KOPT-K1 (cell line): ENCODE measurements around the gene ZNF385D.

Source experiments
- H3K27ac ChIP-seq: fragments of 200-600 bp; sonication (generic); 2 replicates; pipeline ENCODE4 v1.5.1; 2016; ENCODE audit warnings: antibody characterized with exemption, mild to moderate bottlenecking, low read depth, low read length; ENCODE audit not compliant: poor library complexity, severe bottlenecking
- H3K36me3 ChIP-seq: fragments of 200-600 bp; sonication (generic); 2 replicates; pipeline ENCODE4 v1.5.1; 2017; ENCODE audit warnings: antibody characterized with exemption, mild to moderate bottlenecking, low read length, moderate library complexity; ENCODE audit not compliant: insufficient read depth
- H3K9me3 ChIP-seq: fragments of 200-600 bp; sonication (generic); 2 replicates; pipeline ENCODE4 v1.5.1; 2017; ENCODE audit warnings: antibody characterized with exemption, low read length, mild to moderate bottlenecking; ENCODE audit not compliant: insufficient read depth, poor library complexity, severe bottlenecking

Gene ZNF385D

DNA sequence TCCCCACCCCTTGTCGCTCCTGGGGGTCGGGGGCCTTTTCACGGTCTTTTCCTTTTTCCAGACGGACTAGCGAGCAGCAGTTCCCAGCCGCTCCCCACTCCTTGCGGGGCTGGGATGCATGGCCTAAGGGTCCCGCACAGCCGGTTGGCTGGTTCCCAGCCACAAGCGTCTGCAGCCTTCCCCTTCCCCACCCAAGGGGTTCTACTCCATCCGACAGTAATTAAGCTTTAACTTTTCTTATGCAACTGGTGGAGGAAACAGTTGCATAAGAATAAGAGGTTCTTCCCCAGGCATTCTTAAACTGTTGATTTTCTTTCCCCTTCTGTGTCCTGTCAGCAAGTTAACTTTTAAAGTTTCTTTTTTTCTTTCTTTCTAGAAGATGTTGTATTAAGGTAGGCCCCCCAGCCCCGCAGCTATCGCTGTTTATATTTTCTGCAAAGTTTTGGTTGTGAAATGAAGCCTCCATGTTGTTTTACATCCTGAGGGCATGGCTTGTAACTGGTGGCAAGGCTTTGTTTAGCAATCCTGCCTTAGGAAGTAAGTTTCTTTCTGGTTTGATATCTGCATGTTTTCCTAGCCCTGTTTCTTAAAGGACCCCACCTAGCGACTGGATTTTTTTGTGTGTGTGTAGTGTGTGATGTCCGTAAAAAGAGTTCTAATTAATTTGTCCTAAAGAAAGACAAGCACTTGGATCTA is 207.5 kb downstream of the ZNF385D start:
- no peaks in the 10 kb centered on the region for H3K36me3 ChIP-seq
- H3K9me3 ChIP-seq = no peaks in the 10 kb centered on the region
- H3K27ac ChIP-seq = no peak overlapping the region

- Histone ChIP-seq H3K27ac (no peak overlapping the region), H3K9me3 (no peaks in the 10 kb centered on the region), H3K36me3 (no peaks in the 10 kb centered on the region)
Observed at GRCh38 chr3:21542656-21543379, 208.2 kb downstream of the ZNF385D start.

DNA sequence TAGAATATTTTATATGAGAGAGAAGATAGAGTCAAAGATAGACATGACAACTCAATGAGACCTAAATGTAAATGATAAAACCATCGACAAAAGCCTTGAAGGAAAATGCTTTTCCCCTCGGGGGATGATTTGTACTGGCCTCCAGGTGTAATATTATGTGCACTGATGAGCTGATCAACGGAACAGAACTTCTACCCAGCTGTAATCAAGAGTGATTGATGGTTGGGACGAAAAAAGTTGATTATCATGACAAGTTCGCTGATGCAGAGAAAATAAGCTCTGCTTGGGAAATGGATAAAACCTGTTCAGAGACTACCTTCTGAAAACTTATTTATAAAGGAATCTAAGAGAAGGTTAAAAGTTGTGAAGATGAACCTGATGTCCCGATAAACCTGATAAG is 210.7 kb downstream of the ZNF385D start:
- no peaks in the 10 kb centered on the region for H3K9me3 ChIP-seq
- no peak overlapping the region for H3K27ac ChIP-seq

GRCh38 chr3:21534462-21534861 is 216.5 kb downstream of the ZNF385D start:
- H3K27ac ChIP-seq = no peak overlapping the region
- no peaks in the 10 kb centered on the region for H3K9me3 ChIP-seq
- no peaks in the 10 kb centered on the region for H3K36me3 ChIP-seq

More for the DNA sequence above, 210.7 kb downstream of the ZNF385D start:
- no peaks in the 10 kb centered on the region for H3K36me3 ChIP-seq

DNA sequence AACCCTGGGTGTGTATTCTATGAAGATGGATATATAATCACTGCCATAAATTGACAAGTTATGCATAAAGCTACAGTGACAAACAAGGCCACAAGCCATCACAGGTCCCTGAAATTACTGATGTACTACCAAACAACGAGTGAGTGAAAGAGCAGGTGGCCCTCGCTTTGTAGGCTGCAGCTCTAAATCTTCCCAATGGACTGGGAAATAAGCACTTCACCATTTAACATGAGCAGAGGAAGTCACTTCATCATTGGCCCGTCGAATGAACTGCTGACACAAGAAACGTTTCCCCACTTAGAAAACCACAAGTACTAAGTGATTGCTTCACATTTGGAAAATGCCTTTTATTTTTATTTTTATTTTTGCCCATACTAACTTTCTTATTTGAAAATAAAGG is 218.0 kb downstream of the ZNF385D start:
- no peak overlapping the region for H3K27ac ChIP-seq
- H3K9me3 ChIP-seq = no peaks in the 10 kb centered on the region
- H3K36me3 ChIP-seq = no peaks in the 10 kb centered on the region

DNA sequence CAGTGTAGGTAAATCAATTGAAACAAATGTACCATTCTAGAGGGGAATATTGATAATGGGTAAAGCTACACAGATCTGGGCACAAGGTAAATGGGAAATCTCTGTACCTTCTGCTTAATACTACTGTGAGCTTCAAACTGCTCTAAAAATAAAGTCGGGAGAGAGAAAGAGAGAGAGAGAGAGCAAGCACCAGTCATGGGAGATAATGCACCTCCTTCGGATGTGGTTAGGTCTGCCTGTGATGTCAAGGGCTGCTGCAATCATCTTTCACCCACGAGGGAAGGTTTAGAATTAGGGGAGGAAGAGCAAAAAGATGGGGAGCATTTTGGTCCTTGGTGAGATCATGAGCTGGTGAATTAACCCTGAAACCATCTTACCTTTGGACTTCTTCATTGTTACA is 219.1 kb downstream of the ZNF385D start:
- H3K27ac ChIP-seq = no peak overlapping the region
- H3K9me3 ChIP-seq = no peaks in the 10 kb centered on the region
- no peaks in the 10 kb centered on the region for H3K36me3 ChIP-seq

GRCh38 chr3:21528291-21528995 is 222.6 kb downstream of the ZNF385D start:
- H3K27ac ChIP-seq = no peak overlapping the region
- H3K36me3 ChIP-seq = no peaks in the 10 kb centered on the region

GRCh38 chr3:21526461-21526860 is 224.5 kb downstream of the ZNF385D start:
- Histone ChIP-seq H3K9me3 (no peaks in the 10 kb centered on the region), H3K36me3 (no peaks in the 10 kb centered on the region), H3K27ac (no peak overlapping the region)

More at GRCh38 chr3:21528291-21528995, 222.6 kb downstream of the ZNF385D start:
- no peaks in the 10 kb centered on the region for H3K9me3 ChIP-seq

GRCh38 chr3:21524133-21524532 is 226.9 kb downstream of the ZNF385D start:
- no peaks in the 10 kb centered on the region for H3K9me3 ChIP-seq
- H3K36me3 ChIP-seq = no peaks in the 10 kb centered on the region
- no peak overlapping the region for H3K27ac ChIP-seq

DNA sequence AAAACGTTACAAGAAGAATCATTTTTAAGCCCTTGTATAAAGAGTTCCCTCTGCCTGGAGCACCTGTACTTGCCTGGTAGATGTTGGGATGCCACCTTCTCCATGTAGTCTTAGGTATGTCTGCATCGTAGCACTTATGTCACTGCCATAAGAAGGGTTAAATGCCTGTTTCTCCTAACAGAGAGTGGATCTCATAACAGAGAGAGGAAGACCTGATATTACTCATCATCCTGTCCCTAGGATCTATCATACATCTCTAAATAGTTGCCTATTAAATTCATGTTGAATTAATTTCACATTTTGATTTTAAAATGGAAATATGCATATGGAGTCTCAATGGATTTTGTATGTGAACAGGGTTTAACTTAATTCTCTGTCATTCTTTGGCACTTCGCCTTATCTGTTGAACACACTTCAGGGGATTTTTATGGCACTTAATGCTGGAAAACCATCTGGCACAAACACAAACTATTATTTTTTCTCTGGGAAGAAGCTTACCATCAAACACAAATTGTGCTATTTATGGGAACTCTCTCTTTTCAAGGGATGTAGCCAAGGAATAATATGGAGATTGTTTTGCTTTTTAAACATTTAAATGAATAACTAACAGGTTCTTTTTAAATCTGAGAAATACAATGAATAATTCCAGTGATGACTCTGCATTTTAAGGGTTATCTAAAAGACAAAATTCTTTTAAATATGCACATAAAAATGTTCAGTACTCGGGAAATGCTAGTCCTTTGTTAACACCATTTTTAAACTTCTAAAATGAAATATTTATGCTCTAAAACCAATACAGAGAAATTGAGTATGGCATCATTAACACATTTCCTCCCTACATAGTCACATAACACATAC is 230.7 kb downstream of the ZNF385D start:
- Histone ChIP-seq H3K9me3 (no peaks in the 10 kb centered on the region), H3K27ac (no peak overlapping the region), H3K36me3 (no peaks in the 10 kb centered on the region)

DNA sequence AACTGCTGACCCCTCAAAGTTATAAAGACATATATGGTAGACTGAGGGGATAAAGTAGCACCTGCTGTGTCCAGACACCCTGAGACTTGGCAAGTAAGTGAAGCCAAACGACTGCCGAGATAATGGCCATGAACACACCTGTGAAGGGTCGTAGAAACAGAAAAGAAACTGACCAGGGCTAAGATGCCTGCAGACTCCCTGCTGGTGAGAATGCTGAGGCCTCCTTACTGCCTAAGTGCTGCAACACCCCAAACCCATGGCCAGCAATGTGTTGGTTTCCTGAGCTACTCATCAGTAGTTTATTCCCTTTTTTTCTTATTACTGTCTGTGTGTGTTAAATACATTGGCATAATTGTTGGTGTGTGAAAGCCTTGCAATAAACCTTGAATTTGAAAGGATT is 233.8 kb downstream of the ZNF385D start:
- Histone ChIP-seq H3K9me3 (no peaks in the 10 kb centered on the region), H3K27ac (no peak overlapping the region), H3K36me3 (no peaks in the 10 kb centered on the region)

GRCh38 chr3:21515417-21515816 is 235.6 kb downstream of the ZNF385D start:
- Histone ChIP-seq H3K27ac (no peak overlapping the region), H3K9me3 (no peaks in the 10 kb centered on the region), H3K36me3 (no peaks in the 10 kb centered on the region)

DNA sequence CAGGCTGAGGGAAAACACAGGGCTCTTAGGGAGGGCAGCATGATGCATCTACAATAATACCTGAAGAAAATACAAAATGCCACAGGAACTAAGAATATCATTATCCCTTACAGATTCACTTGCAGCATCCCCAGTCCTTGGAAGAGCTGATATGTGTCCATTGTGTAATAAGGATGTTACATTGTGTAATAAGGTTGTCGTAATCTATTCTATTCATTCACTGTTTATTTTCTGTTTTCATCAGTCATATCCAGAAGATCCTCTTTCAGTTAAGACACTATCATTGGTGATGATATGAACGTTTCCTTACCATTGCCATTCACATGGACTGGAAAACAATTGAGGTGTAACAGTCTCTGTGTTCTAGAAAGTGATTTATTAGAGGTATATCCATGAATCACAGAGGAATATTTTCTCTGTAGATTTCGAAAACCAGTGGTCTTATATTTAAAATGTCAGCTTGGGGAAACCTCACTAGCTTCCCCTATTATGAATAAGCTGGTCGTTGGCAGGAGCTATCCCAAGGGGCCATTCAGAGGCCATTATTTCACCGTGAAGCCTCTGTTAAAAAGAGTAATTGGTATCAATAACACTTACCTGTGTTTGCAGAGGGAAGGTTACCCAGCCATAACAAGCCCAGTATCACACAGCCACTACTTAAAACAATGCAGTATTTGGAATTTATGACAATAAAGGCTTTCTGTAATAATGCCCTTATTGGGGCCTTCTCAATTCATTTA is 241.1 kb downstream of the ZNF385D start:
- H3K27ac ChIP-seq = no peak overlapping the region

GRCh38 chr3:21508246-21508645 is 242.8 kb downstream of the ZNF385D start:
- H3K9me3 ChIP-seq = no peaks in the 10 kb centered on the region
- H3K27ac ChIP-seq = no peak overlapping the region
- no peaks in the 10 kb centered on the region for H3K36me3 ChIP-seq

More for the DNA sequence above, 241.1 kb downstream of the ZNF385D start:
- Histone ChIP-seq H3K36me3 (no peaks in the 10 kb centered on the region), H3K9me3 (no peaks in the 10 kb centered on the region)
